Cerebellar nuclear complex (tissue), 1 donor: ENCODE measurements around the gene UGGT2.
A peak's percentile ranks its signal among the peaks of the same experiment; 100 is the strongest.
"Not testable (repeated sequence)": the region's sequence is repeated elsewhere in the genome, so short reads cannot be mapped to it uniquely, and the experiment has no call there.

Experiments used
- DNase-seq, 2 experiments: peaks; one replicate each; lab custom pipeline; 2025; lab: John Stamatoyannopoulos, UW

UGGT2 gene

DNA sequence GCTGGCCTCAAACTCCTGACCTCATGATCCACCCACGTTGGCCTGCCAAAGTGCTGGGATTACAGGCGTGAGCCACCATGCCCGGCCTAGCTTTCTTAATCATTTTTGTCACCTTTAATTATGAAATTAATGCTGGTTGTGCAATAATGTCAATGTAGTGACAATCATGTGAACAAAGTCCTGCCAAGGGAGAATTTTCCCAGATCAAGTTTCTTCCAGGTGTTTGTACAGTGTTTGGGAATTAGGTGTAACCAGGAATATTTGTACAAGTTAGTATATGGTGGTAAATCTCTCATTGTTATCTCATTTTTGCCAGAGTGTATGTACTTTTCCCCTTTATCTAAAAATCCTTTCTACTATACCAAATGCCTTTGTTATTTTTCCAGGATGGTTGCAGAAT is 171.1 kb downstream of the UGGT2 start:
- DNase-seq, result no peak

DNA sequence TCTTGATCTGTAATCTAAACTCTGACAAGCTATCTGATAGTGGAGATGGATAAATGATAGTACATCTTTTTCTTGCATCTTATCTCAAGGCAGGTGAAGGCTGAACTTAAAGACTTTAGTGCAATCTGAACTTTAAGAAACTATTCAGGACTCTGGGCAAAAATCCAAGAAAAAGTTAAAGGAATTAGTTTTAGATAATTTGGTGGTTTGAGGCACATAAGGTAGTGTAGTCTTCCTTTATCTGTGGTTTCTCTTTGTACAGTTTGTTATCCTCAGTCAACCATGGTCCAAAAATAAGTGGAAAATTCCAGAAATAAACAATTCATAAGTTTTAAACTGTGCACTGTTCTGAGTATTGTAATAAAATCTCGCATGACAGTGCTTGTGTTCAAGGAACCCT is 172.9 kb downstream of the UGGT2 start:
- DNase-seq, result no peak

DNA sequence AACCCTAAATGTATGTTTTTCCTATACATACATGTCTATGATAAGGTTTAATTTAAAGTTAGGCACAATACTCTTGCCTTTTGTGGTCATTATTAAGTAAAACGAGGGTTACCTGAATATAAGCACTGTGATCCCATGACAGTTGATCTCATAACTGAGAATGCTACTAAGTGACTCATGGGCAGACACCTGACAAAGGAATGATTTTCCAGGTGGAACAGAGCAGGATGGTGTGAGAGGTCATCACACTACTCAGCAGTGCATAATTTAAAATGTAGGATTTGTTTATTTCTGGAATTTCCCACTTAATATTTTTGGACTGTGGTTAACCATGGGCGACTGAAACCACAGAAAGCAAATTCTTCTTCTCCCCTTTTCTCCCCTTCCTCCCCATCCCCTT is 178.9 kb downstream of the UGGT2 start:
- DNase-seq, result no peak

GRCh38 chr13:95870421-95870820 is 182.8 kb downstream of the UGGT2 start:
- no peak for DNase-seq

GRCh38 chr13:95865080-95865615 is 188.1 kb downstream of the UGGT2 start:
- no peak for DNase-seq

DNA sequence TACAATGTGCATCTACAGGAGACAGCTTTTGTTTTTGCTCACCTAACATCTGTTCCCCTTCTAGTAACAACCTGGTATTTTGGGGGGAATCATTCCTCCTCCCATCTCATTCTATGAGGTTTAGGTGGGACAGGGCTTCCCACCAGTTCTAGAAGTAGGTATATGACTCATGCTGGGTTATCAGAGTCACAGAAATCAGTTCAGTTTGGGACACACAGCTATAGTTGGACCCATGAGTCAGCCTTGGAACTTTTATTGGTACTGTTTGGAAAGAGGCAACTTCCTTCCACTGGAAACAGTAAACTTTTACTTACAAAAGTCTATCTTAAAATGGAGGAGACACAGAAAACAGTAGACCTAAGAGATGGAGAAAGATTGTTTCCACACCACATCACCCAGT is 190.8 kb downstream of the UGGT2 start:
- DNase-seq, result no peak

- no peak for DNase-seq
Measured at GRCh38 chr13:95861296-95861695, 191.9 kb downstream of the UGGT2 start.

DNA sequence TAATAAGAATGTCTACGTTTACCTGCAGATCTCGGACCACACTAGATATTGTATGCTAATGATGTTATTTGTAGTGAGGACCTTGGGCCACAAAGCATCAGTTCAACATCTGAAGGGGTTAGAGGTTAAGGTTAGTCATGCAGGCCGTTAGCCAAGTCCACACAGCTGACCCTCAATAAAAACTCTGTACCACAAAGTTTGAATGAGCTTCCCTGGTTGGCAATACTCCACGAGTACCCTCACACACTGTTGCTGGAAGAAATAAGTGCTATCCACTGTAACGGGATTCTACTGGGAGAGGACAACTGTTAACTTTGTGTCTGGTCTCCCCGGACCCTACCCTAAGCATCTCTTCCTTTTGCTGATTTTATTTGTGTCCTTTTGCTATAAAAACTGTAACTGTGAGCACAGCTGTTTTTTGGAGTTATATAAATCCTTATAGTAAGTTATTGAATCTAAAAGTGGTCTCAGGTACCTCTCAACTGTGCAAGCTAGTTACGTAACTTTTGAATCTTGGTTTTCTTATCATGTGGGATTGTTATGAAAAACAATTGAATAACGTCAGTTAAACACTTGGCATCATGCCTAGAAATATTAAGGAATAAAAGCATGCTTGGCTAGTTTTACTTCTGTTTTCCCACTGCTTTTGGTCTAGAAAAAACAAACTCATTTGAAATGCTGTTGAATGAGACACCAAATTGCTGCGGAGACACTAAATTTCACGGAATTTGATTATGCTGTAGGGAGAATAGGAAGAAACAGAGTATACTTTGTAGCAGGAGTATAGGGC is 194.7 kb downstream of the UGGT2 start:
- no peak for DNase-seq

GRCh38 chr13:95845656-95846055 is 207.5 kb downstream of the UGGT2 start:
- DNase-seq, result not testable (repeated sequence)

DNA sequence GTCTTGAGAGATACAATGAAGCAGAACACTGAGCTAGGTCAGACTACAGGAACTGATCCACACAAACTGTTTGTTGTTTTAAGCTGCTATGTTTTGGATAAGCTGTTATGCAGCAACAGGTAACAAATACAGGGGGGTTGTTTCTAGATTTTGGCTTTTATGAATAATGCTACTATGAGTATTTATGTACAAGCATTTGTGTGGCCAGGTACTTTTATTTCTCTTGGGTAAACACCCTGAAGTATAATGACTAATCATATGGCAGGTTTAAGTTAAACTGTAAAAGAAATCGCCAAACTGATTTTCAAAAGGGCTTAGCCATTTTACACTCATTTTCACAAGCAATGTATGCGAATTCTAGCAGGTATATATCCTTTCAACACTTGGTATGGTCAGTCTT is 210.3 kb downstream of the UGGT2 start:
- no peak for DNase-seq

DNA sequence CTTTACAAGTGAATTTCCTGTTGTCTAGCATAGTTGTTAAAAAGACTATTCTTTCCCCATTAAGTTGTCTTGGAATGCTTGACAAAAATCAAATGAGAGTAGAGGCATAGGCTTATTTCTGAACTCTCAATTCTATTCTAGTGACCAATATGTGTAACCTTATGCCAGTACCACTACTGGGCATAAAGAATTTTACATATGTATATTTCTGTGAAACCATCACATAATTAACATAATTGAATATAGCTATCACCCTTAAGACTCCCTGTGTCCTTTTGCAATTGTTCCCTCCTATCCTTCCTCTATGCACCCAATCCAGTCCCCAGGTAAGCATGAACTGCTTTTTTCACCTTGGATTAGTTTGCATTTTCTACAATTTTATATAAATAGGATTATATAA is 211.3 kb downstream of the UGGT2 start:
- DNase-seq, result no peak

DNA sequence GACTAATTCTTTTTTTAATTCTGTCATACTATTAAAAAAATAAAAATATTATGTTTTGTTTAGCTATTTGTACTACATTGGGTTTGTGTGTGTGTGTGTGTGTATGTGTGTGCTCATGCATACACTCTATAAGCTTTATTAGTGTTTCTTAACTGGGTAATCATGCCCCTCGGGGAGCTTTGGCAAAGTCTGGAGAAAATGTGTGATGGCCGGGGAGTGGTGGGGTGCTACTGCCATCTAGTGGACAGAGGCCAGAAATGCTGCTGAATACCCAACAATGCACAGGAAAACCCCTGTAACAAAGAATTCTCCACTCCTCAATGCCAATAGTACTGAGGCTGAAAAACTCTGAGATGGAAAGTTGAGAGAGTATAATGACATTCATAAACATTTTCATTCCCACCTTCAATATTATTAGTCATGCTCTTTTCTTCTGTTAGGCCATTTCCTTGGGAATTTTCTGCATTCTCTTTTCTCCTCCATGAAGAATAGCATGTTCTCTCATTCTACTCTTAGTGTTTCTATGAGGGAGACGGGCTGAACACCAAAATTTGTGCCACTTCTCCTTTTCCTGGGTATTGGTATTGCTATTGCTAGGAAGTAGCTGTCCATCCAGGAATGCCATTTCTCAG is 219.0 kb downstream of the UGGT2 start:
- peak in 1 of 2 experiments; percentile 1 for DNase-seq

DNA sequence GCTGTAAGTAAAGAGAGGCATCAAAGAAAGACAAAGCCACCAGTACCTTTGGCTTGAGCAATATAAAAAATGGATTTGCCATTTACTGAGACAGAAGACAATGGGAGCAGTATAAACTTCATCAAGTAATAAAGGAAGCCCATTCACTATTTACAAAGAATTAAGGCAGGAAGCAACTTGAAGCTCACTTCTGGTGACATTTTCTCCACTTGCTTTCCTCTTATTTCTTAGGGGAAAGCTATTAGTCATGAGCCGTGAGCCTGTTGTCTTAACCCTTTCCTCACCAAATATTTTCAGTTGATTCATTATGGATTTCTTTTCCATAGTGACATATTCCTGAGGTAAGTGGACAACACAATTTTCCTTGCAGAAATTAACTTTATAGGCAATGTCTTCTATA is 219.5 kb downstream of the UGGT2 start:
- no peak for DNase-seq

DNA sequence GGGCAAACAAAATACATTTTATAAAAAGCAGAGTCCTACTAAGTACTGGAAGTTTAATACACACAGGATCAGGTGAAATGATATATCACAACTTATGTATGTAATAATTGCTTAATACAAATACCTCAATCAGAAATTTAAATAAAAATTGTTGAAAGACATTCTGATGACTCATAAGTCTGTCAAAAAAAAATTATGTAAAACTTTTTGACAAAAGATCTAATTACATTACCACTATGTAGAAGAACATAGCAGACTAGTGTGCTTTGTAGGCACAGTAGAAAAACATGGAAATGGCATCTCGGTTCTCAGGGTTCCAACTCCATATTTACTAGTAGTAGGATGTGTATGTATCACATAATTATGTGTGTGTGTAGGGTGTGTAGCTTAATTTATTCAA is 220.1 kb downstream of the UGGT2 start:
- no peak for DNase-seq

DNA sequence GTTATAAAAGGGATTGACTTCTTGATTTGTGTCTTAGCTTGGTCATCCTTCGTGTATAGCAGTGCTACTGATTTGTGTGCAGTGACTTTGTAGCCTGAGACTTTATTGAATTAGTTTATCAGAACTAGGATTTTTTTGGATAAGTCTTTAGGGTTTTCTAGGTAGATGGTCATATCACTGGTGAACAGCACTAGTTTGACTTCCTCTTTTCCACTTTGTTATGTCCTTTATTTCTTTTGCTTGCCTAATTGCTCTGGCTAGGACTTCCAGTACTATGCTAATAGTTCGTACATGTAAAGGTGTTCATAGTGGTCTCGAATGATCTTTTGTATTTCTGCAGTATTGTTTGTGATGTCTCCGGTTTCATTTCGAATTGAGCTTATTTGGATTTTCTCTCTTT is 230.9 kb downstream of the UGGT2 start:
- no peak for DNase-seq

GRCh38 chr13:95814495-95814894 is 238.7 kb downstream of the UGGT2 start:
- DNase-seq, result no peak

- DNase-seq, result no peak
Measured at GRCh38 chr13:95813139-95813538, 240.1 kb downstream of the UGGT2 start.

- DNase-seq, result no peak
Measured at GRCh38 chr13:95809429-95809828, 243.8 kb downstream of the UGGT2 start.

DNA sequence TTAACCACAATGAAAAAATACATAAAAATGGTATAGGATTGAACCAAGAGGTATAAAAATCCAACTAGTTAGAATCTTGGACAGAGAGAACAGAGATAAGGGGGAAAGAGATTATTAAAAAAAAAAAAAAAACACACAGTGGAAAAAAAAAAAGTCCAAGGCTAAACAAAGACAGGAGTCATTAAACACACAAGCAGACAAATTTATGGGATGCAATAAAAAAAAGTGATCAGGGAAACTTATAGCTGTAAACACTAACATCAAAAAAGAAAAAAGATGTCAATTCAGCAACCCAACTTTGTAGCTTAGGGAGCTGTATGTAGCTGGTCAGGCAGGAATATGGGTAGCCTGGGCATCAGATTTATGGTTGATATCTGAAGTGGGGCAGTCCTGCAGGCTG is 247.3 kb downstream of the UGGT2 start:
- DNase-seq, result no peak

- DNase-seq, result no peak
Measured at GRCh38 chr13:95801825-95802224, 251.4 kb downstream of the UGGT2 start.

DNA sequence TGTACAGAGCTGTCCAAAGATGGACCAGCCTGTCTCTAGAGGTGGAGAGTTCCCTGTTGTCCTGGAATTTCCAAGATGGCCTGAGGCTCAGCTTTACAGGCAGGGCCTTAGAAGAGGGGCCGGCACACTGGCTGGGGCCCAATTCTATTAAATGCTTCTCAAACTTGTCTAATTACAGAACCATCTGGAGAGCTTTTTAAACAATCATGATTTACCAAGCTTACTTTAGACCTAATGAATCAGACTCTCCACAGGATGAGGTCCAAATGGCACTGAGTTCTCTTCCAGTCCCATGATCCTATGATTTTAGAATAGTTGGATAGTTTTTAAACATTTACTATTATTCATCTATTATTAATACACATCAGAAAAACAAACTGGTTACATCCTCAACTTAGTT is 252.8 kb downstream of the UGGT2 start:
- DNase-seq, result no peak

- DNase-seq, result no peak
Measured at GRCh38 chr13:95797016-95797415, 256.2 kb downstream of the UGGT2 start.

- no peak for DNase-seq
Measured at GRCh38 chr13:95793781-95794180, 259.4 kb downstream of the UGGT2 start.
